CD14-positive monocyte (primary cell): ENCODE measurements around the gene SLC4A4. TPM values are rescaled to one million over a fixed set of nuclear protein-coding genes. Genes with fewer than 3 reads are reported as not detected.
A peak's percentile ranks its signal among the peaks of the same experiment; 100 is the strongest.

Experiments used
- DNase-seq, 3 donors: peaks; one replicate each; pipeline ENCODE4 v3.0.0-alpha.2; 2011 to 2022
- H2AFZ ChIP-seq: 2 replicates; pipeline ENCODE4 v1.6.0; 2012; ENCODE audit warnings: mild to moderate bottlenecking, low read depth, low read length, inconsistent platforms; ENCODE audit not compliant: insufficient read depth, poor library complexity, severe bottlenecking
- H3K27ac ChIP-seq, 2 donors: 1 replicate in 1 of 2; 2 replicates in 1 of 2; pipeline ENCODE4 v1.5.1; 2012 to 2013; ENCODE audit warnings: low read length in 2 of 2, control low read depth in 1 of 2, inconsistent platforms in 1 of 2, low read depth in 1 of 2, mild to moderate bottlenecking in 1 of 2
- H3K27me3 ChIP-seq, 2 donors: one replicate each; pipeline versions ENCODE4 v1.6.0 to v1.6.1; 2011 to 2013; ENCODE audit warnings: low read length in 2 of 2; ENCODE audit not compliant: control insufficient read depth in 2 of 2, insufficient read depth in 2 of 2
- H3K36me3 ChIP-seq, 2 donors: replicated peaks in 1 of 2; 1 replicate in 1 of 2; 2 replicates in 1 of 2; pipeline versions ENCODE4 v1.5.1 to v1.6.1; 2012 to 2013; ENCODE audit warnings: low read length in 2 of 2, control low read depth in 1 of 2, inconsistent platforms in 1 of 2, mild to moderate bottlenecking in 1 of 2; ENCODE audit not compliant: insufficient read depth in 2 of 2, control insufficient read depth in 1 of 2
- H3K4me1 ChIP-seq, 2 donors: 1 replicate in 1 of 2; 2 replicates in 1 of 2; pipeline versions ENCODE4 v1.5.1 to v1.6.1; 2012 to 2013; ENCODE audit warnings: low read length in 2 of 2, control low read depth in 1 of 2, inconsistent platforms in 1 of 2, mild to moderate bottlenecking in 1 of 2, moderate library complexity in 1 of 2; ENCODE audit not compliant: insufficient read depth in 2 of 2, control insufficient read depth in 1 of 2
- H3K4me2 ChIP-seq: replicated peaks from 2 replicates; pipeline ENCODE3; 2012; ENCODE audit warnings: low read length, moderate library complexity, mild to moderate bottlenecking; ENCODE audit not compliant: poor library complexity, severe bottlenecking; ENCODE audit errors: extremely low read depth
- H3K4me3 ChIP-seq, 3 experiments: fragments of 200-600 bp in 1 of 3; sonication (generic) in 1 of 3; replicated peaks in 1 of 3; 1 replicate in 2 of 3; 2 replicates in 1 of 3; pipeline ENCODE4 v1.5.1; 2011 to 2013; ENCODE audit warnings: low read length in 3 of 3, mild to moderate bottlenecking in 3 of 3, control low read depth in 2 of 3, low read depth in 2 of 3, inconsistent platforms in 1 of 3, moderate library complexity in 1 of 3
- H3K79me2 ChIP-seq: 2 replicates; pipeline ENCODE4 v1.6.0; 2012; ENCODE audit warnings: mild to moderate bottlenecking, control low read depth, inconsistent platforms, low read length, moderate library complexity; ENCODE audit not compliant: insufficient read depth
- H3K9ac ChIP-seq: 2 replicates; pipeline ENCODE4 v1.6.0; 2017; ENCODE audit warnings: low read length, mild to moderate bottlenecking; ENCODE audit not compliant: insufficient read depth, poor library complexity, severe bottlenecking
- H3K9me3 ChIP-seq, 2 donors: replicated peaks in 1 of 2; 1 replicate in 1 of 2; 2 replicates in 1 of 2; pipeline versions ENCODE4 v1.5.1 to v1.6.1; 2012 to 2013; ENCODE audit warnings: low read length in 2 of 2, control low read depth in 1 of 2; ENCODE audit not compliant: control insufficient read depth in 1 of 2, insufficient read depth in 1 of 2
- H4K20me1 ChIP-seq: 2 replicates; pipeline ENCODE4 v1.6.0; 2012; ENCODE audit warnings: mild to moderate bottlenecking, low read length, control low read depth, moderate library complexity; ENCODE audit not compliant: insufficient read depth
- H3K27ac Mint-ChIP-seq, 7 donors: one replicate each; pipeline ENCODE4 v1.8.0; 2020; ENCODE audit warnings: mild to moderate bottlenecking in 7 of 7, mixed read lengths in 7 of 7, moderate library complexity in 6 of 7, inconsistent platforms in 2 of 7
- H3K27me3 Mint-ChIP-seq, 3 donors: one replicate each; pipeline ENCODE4 v1.8.0; 2021 to 2022; ENCODE audit warnings: low read depth in 3 of 3, mild to moderate bottlenecking in 3 of 3, mixed read lengths in 3 of 3, moderate library complexity in 3 of 3, inconsistent platforms in 1 of 3
- H3K36me3 Mint-ChIP-seq, 2 donors: one replicate each; pipeline ENCODE4 v1.8.0; 2020; ENCODE audit warnings: mixed read lengths in 2 of 2, inconsistent platforms in 1 of 2, mild to moderate bottlenecking in 1 of 2
- H3K4me1 Mint-ChIP-seq: one replicate; pipeline ENCODE4 v1.8.0; 2020; ENCODE audit warnings: mild to moderate bottlenecking, mixed read lengths
- H3K4me3 Mint-ChIP-seq, 2 donors: one replicate each; pipeline ENCODE4 v1.8.0; 2020; ENCODE audit warnings: mild to moderate bottlenecking in 2 of 2, mixed read lengths in 2 of 2, moderate library complexity in 1 of 2
- H3K9me3 Mint-ChIP-seq, 7 donors: one replicate each; pipeline ENCODE4 v1.8.0; 2020 to 2022; ENCODE audit warnings: mixed read lengths in 7 of 7, mild to moderate bottlenecking in 6 of 7, moderate library complexity in 6 of 7, inconsistent platforms in 2 of 7
- CTCF ChIP-seq: fragments of 200-600 bp; IDR thresholded peaks from one replicate; pipeline ENCODE4 v1.8.0; 2022; ENCODE audit warnings: antibody characterized with exemption, mild to moderate bottlenecking
- WGBS: methylation state at CpG from one replicate; pipeline ENCODE4 v1.1.5; 2013; ENCODE audit warnings: missing lambda C conversion rate; ENCODE audit not compliant: insufficient coverage; 5-methylcytosine and 5-hydroxymethylcytosine counted together
- intact Hi-C, 2 donors: fragments of 100-400 bp; cut with micrococcal nuclease; formaldehyde crosslinking; loops; one replicate each; pipeline versions ENCODE4 v1.15.0 to v1.15.1; 2023
- polyA plus RNA-seq, 3 donors: library from polyadenylated mRNA; depleted of rRNA in 1 of 3; unstranded in 2 of 3; stranded (reverse) in 1 of 3; fragments of 300-500 nt in 2 of 3; fragments of >200 nt in 1 of 3; fragmentation: Illumina TruSeq in 2 of 3; gene quantifications; 1 replicate in 2 of 3; 2 replicates in 1 of 3; pipeline ENCODE4 v1.2.3, GENCODE V29; 2012 to 2021

The SLC4A4 gene
- polyA plus RNA-seq, 3 donors = 0.03 TPM; not detected in 2

GRCh38 chr4:71570492-71570891 lies 231.7 kb downstream of the SLC4A4 start:
- no peaks in the 10 kb centered on the region for H4K20me1 ChIP-seq
- H3K4me1 ChIP-seq = no peaks in the 10 kb centered on the region
- H3K9ac ChIP-seq = no peak overlapping the region
- DNase-seq = no peak
- Mint-ChIP-seq H3K36me3 (no peaks in the 10 kb centered on the region), H3K9me3 (peaks cover 0 to 6% (median 0%) of the 10 kb centered on the region in 7 donors), H3K27ac (peak overlapping the region in 1 of 7 donors; percentile 66), H3K27me3 (no peaks in the 10 kb centered on the region), H3K4me1 (no peaks in the 10 kb centered on the region), H3K4me3 (no peak overlapping the region)
- no peaks in the 10 kb centered on the region for H3K27me3 ChIP-seq
- no peak overlapping the region for H2AFZ ChIP-seq
- H3K36me3 ChIP-seq = no peaks in the 10 kb centered on the region
- H3K79me2 ChIP-seq = no peaks in the 10 kb centered on the region
- no peaks in the 10 kb centered on the region for H3K9me3 ChIP-seq
- WGBS = no CpG with 5 or more reads among the region's 3 CpGs
- intact Hi-C loops = no loop called here
- no peak overlapping the region for H3K27ac ChIP-seq
- no peak overlapping the region for H3K4me3 ChIP-seq
- no peak overlapping the region for H3K4me2 ChIP-seq
- TF ChIP-seq CTCF = no peak

GRCh38 chr4:71571346-71571745 lies 232.5 kb downstream of the SLC4A4 start:
- WGBS = 93% methylated on average over 2 of the region's 3 CpGs
- H3K27ac Mint-ChIP-seq = no peak overlapping the region
- no peak for TF ChIP-seq CTCF

More at GRCh38 chr4:71571346-71571745, 232.5 kb downstream of the SLC4A4 start:
- no peak overlapping the region for H3K4me2 ChIP-seq
- intact Hi-C loops = no loop called here
- no peaks in the 10 kb centered on the region for H3K4me1 ChIP-seq
- H3K79me2 ChIP-seq = no peaks in the 10 kb centered on the region
- H4K20me1 ChIP-seq = no peaks in the 10 kb centered on the region
- no peaks in the 10 kb centered on the region for H3K4me1 Mint-ChIP-seq
- H3K36me3 Mint-ChIP-seq = no peaks in the 10 kb centered on the region
- H3K27me3 Mint-ChIP-seq = no peaks in the 10 kb centered on the region
- no peak overlapping the region for H2AFZ ChIP-seq
- DNase-seq = no peak
- peaks cover 0 to 6% (median 2%) of the 10 kb centered on the region in 7 donors for H3K9me3 Mint-ChIP-seq
- H3K4me3 ChIP-seq = no peak overlapping the region
- H3K27ac ChIP-seq = no peak overlapping the region
- H3K9ac ChIP-seq = no peak overlapping the region
- no peak overlapping the region for H3K4me3 Mint-ChIP-seq
- H3K36me3 ChIP-seq = no peaks in the 10 kb centered on the region
- H3K9me3 ChIP-seq = no peaks in the 10 kb centered on the region
- no peaks in the 10 kb centered on the region for H3K27me3 ChIP-seq
